Loucy (cell line): ENCODE data around the gene KSR1.

Experiments used
- H2AFZ ChIP-seq: fragments of 200-600 bp; sonication (generic); 2 replicates; pipeline ENCODE4 v1.6.0; 2016; ENCODE audit warnings: antibody characterized with exemption, mild to moderate bottlenecking, low read length, moderate library complexity
- H3F3A ChIP-seq: fragments of 200-600 bp; 2 replicates; pipeline ENCODE4 v1.6.0; 2016; ENCODE audit warnings: antibody characterized with exemption, low read depth, mild to moderate bottlenecking
- H3K27me3 ChIP-seq: fragments of 200-600 bp; sonication (generic); 2 replicates; pipeline ENCODE4 v1.6.1; 2014; ENCODE audit warnings: low read length, mild to moderate bottlenecking; ENCODE audit not compliant: insufficient read depth, poor library complexity, severe bottlenecking
- H3K36me3 ChIP-seq: fragments of 200-600 bp; sonication (generic); 2 replicates; pipeline ENCODE4 v1.6.1; 2016; ENCODE audit warnings: low read length; ENCODE audit not compliant: insufficient read depth
- H3K4me1 ChIP-seq: fragments of 200-600 bp; sonication (generic); 2 replicates; pipeline ENCODE4 v1.5.1; 2014; ENCODE audit warnings: low read length, mild to moderate bottlenecking; ENCODE audit not compliant: insufficient read depth, poor library complexity, severe bottlenecking
- H3K4me2 ChIP-seq: fragments of 200-600 bp; sonication (generic); 2 replicates; pipeline ENCODE4 v1.6.0; 2014; ENCODE audit warnings: antibody characterized with exemption, low read length, low read depth, mild to moderate bottlenecking; ENCODE audit not compliant: poor library complexity, severe bottlenecking
- H3K4me3 ChIP-seq: fragments of 200-600 bp; sonication (generic); 2 replicates; pipeline ENCODE4 v1.5.1; 2014; ENCODE audit warnings: low read length, mild to moderate bottlenecking, mixed read lengths; ENCODE audit not compliant: poor library complexity, severe bottlenecking
- H3K79me2 ChIP-seq: fragments of 200-600 bp; sonication (generic); 2 replicates; pipeline ENCODE4 v1.6.1; 2014; ENCODE audit warnings: low read length; ENCODE audit not compliant: insufficient read depth
- H3K9ac ChIP-seq: fragments of 200-600 bp; sonication (generic); 2 replicates; pipeline ENCODE4 v1.6.0; 2014; ENCODE audit warnings: mild to moderate bottlenecking, low read depth, low read length, moderate library complexity; ENCODE audit not compliant: poor library complexity, severe bottlenecking
- H3K9me2 ChIP-seq: fragments of 200-600 bp; sonication (generic); replicated peaks from 2 replicates; pipeline ENCODE4 v1.6.1; 2016; ENCODE audit warnings: low read depth, low read length, mixed read lengths
- H3K9me3 ChIP-seq: fragments of 200-600 bp; sonication (generic); 2 replicates; pipeline ENCODE4 v1.6.1; 2014; ENCODE audit warnings: mild to moderate bottlenecking, antibody characterized with exemption, low read length, low read depth; ENCODE audit not compliant: insufficient read depth
- H4K20me1 ChIP-seq: fragments of 200-600 bp; sonication (generic); 2 replicates; pipeline ENCODE4 v1.6.0; 2014; ENCODE audit warnings: antibody characterized with exemption, low read length, mild to moderate bottlenecking; ENCODE audit not compliant: insufficient read depth, poor library complexity, severe bottlenecking
- EZH2phosphoT487 ChIP-seq: fragments of 200-600 bp; IDR thresholded peaks from 2 replicates; pipeline ENCODE4 v1.6.1; 2018; ENCODE audit warnings: antibody characterized with exemption, mild to moderate bottlenecking, moderate library complexity, borderline replicate concordance
- TF ChIP-seq, protein P1 (sequence below): fragments of 200-600 bp; sonication (generic); conservative IDR thresholded peaks from 2 replicates; pipeline ENCODE4 v1.5.1; 2014; ENCODE audit warnings: mild to moderate bottlenecking, antibody characterized with exemption, low read length

KSR1 gene

DNA sequence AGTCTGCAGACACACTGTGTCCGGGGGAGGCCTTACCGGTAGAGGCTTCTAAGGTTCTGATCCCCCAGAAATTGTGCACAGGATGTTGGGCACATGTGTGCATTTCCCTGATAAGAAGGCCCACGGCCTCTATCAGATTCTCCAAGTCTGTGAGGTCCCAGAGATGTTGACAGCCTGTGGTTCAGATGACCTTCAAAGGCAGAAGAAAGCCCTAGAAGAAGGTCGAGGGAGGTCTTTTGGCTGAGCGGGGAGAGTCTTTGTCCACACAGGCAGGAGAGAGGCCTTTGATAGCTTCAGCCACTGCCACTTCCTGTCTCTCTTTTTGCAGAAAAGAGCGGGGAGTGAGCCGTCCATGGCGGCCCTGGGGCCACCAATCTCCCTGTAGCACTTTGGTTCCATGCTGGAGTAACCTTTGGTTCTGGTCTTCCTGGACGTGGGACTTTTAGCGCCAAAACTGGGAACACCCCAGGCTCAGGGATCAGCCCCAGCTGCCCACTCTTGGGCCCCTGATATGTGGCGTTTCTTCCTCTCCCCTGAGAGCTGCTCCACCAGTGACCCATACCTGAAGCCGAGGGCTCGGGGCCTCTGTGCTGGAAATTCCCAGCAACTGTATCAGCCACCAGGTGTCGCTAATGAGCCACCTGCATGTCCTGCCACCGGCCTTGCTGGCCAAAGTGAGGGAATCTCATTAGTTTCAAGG lies 146.6 kb downstream of the KSR1 start:
- no peaks in the 10 kb centered on the region for H3K9me2 ChIP-seq
- H3K4me1 ChIP-seq = peaks cover 24% of the 10 kb centered on the region
- H3K79me2 ChIP-seq = no peaks in the 10 kb centered on the region
- TF ChIP-seq, protein P1, sequence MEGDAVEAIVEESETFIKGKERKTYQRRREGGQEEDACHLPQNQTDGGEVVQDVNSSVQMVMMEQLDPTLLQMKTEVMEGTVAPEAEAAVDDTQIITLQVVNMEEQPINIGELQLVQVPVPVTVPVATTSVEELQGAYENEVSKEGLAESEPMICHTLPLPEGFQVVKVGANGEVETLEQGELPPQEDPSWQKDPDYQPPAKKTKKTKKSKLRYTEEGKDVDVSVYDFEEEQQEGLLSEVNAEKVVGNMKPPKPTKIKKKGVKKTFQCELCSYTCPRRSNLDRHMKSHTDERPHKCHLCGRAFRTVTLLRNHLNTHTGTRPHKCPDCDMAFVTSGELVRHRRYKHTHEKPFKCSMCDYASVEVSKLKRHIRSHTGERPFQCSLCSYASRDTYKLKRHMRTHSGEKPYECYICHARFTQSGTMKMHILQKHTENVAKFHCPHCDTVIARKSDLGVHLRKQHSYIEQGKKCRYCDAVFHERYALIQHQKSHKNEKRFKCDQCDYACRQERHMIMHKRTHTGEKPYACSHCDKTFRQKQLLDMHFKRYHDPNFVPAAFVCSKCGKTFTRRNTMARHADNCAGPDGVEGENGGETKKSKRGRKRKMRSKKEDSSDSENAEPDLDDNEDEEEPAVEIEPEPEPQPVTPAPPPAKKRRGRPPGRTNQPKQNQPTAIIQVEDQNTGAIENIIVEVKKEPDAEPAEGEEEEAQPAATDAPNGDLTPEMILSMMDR = peak; percentile 98
- TF ChIP-seq EZH2phosphoT487 = no peak
- peak overlapping the region; percentile 46 for H3K4me3 ChIP-seq
- peak overlapping the region; percentile 70 for H3K4me2 ChIP-seq
- H2AFZ ChIP-seq = peak overlapping the region; percentile 52; the same call in 1 of the 2 replicates
- H3K9me3 ChIP-seq = no peaks in the 10 kb centered on the region
- no peaks in the 10 kb centered on the region for H4K20me1 ChIP-seq
- peaks cover 31% of the 10 kb centered on the region; the same call in 1 of the 2 replicates for H3K36me3 ChIP-seq
- H3F3A ChIP-seq = 0 out of 2 replicates have a peak, but pooled peaks cover 3% of the 10 kb centered on the region
- peak overlapping the region; percentile 58 for H3K9ac ChIP-seq
- no peaks in the 10 kb centered on the region for H3K27me3 ChIP-seq

DNA sequence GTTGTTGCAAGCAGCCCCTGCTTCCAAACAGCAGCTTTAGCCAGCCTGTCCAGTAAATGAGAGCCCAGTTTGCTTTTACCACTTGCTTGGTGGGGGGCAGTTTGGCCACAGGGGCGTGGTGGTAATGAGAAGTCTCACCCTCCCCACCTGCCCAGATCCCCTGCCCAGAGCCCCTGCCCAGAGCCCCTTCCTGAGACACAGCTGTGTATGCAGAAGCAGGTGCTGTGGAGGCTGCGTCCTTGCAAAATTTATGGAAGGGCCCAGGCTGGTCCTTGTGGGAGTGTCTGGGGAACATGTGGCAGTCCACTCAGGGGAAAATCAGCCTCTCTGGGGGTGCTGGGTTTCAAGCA lies 147.1 kb downstream of the KSR1 start:
- Histone ChIP-seq H3K4me3 (peak overlapping the region; percentile 46), H3K36me3 (peaks cover 31% of the 10 kb centered on the region; the same call in 1 of the 2 replicates), H4K20me1 (no peaks in the 10 kb centered on the region), H3K9me3 (no peaks in the 10 kb centered on the region), H3F3A (0 out of 2 replicates have a peak, but pooled peaks cover 3% of the 10 kb centered on the region), H2AFZ (no peak overlapping the region), H3K27me3 (no peaks in the 10 kb centered on the region), H3K9ac (peak overlapping the region; percentile 58), H3K79me2 (no peaks in the 10 kb centered on the region), H3K4me1 (peaks cover 24% of the 10 kb centered on the region), H3K4me2 (peak overlapping the region; percentile 70), H3K9me2 (no peaks in the 10 kb centered on the region)
- TF ChIP-seq, protein P1 = peak; percentile 0; the same call in 1 of the 2 replicates
- TF ChIP-seq EZH2phosphoT487 = no peak

DNA sequence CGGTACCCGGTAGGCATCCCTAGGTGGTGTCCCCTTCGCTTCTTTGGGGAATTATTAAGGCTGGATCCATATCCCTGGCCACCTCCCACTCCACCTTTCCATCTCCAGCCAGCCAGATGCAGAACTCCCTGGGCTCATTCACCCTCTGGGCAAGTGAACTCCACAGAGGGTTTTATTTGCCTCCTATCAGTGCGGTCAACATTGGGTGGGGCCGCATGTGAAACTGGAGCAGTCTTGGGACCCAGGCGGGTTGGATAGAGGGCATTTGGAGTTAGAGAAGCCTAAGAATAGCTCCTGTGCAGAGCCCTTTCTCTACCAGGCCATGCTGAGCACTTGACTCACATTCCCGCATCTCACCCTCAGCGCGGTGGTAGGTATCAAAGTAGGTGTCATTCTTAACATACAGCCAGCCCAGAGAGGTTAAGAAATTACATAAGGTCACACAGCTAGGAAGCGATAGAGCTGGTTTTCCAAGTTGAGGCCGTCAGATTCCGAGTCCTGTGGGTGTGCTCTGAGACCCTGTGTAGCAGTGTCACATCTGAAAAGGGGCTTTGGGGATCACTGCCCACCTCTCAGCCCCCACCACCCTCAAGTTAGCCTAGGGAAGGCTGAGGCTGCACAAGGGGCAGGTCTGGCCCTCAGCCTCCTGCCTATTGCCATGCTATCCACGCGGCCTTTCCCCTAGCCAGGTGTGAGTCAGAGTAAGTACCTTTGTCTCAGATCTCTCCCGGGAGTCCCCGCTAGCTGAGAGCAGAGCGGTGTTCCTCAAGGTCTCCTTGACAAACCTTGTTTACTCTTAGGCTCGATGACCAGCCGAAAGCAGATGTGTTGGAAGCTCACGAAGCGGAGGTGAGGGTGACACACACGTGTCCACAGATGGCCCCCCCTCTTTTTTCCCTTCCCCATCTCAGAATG lies 147.9 kb downstream of the KSR1 start:
- Histone ChIP-seq H3K9me3 (no peaks in the 10 kb centered on the region), H4K20me1 (no peaks in the 10 kb centered on the region), H3K4me3 (peak overlapping the region; percentile 46), H3K9me2 (no peaks in the 10 kb centered on the region), H3K36me3 (peaks cover 36% of the 10 kb centered on the region; the same call in 1 of the 2 replicates), H3F3A (0 out of 2 replicates have a peak, but pooled peaks cover 3% of the 10 kb centered on the region), H2AFZ (no peak overlapping the region), H3K4me1 (peaks cover 24% of the 10 kb centered on the region), H3K27me3 (no peaks in the 10 kb centered on the region), H3K9ac (peak overlapping the region; percentile 58), H3K4me2 (peak overlapping the region; percentile 70), H3K79me2 (no peaks in the 10 kb centered on the region)
- TF ChIP-seq, protein P1 = no peak
- no peak for TF ChIP-seq EZH2phosphoT487
